Colonic mucosa (tissue), 4 donors: ENCODE results near the gene BORCS5. TPM values are rescaled to one million over a fixed set of nuclear protein-coding genes. Genes with fewer than 3 reads are reported as not detected.
"Not testable (repeated sequence)": the region's sequence is repeated elsewhere in the genome, so short reads cannot be mapped to it uniquely, and the experiment has no call there.

Source experiments
- DNase-seq: peaks from one replicate; pipeline ENCODE4 v3.0.0-alpha.2; 2020
- H3K27ac ChIP-seq: fragments of 200-600 bp; one replicate; pipeline ENCODE4 v1.8.0; 2021
- H3K27me3 ChIP-seq: fragments of 200-600 bp; one replicate; pipeline ENCODE4 v1.8.0; 2021
- H3K36me3 ChIP-seq: fragments of 200-600 bp; one replicate; pipeline ENCODE4 v1.8.0; 2021
- H3K4me1 ChIP-seq: fragments of 200-600 bp; one replicate; pipeline ENCODE4 v1.8.0; 2021; ENCODE audit warnings: mild to moderate bottlenecking
- H3K4me3 ChIP-seq: fragments of 200-600 bp; one replicate; pipeline ENCODE4 v1.8.0; 2021
- H3K9ac ChIP-seq, 2 donors: one replicate each; pipeline ENCODE4 v1.7.0; 2013; ENCODE audit warnings: control low read depth in 2 of 2, low read depth in 2 of 2, low read length in 2 of 2
- H3K9me3 ChIP-seq: fragments of 200-600 bp; one replicate; pipeline ENCODE4 v1.8.0; 2021
- CTCF ChIP-seq: fragments of 200-600 bp; IDR thresholded peaks from one replicate; pipeline ENCODE4 v1.8.0; 2022; ENCODE audit warnings: antibody characterized with exemption, mild to moderate bottlenecking
- intact Hi-C: fragments of 100-400 bp; cut with DNase I; formaldehyde crosslinking; loops from one replicate; pipeline ENCODE4 v1.14.1; 2022
- total RNA-seq, 2 donors: library from RNA; stranded (reverse); fragmentation: NEBNext Ultra II Directional in 1 of 2; extraction: Animal tissue kit (Norgen Biotek cat#: 25700) in 1 of 2; gene quantifications; one replicate each; pipeline ENCODE4 v1.2.1, GENCODE V29; 2021
- donor health status: healthy.
- donor health status: DM: no; HTN: no; CAD: no.
- donor health status: DM: no; HTN: no; CAD: no.

The BORCS5 gene
- total RNA-seq, 2 donors from 2014 or later, result 10.7 to 12.4 TPM

DNA sequence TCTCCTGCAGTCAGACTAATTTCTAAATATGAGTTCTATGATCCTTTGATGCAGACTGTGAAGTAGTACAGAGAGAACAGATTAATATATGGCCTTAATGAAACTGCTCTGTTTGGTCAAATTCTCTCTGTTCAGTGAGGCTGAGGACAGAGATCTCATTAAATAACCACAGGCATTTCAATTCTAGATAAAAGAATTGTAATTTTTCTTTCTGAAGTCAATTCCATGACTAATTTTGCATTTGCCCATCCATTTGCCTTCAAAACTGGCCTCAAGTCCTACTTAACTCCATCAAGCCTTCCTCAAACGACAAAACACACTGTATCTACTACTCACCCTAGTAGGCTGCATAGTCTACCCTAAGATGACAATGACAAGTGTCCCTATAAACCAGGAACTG is 138.7 kb downstream of the BORCS5 start:
- H3K4me1 ChIP-seq, result no peaks in the 10 kb centered on the region
- no peak overlapping the region for H3K27ac ChIP-seq
- intact Hi-C loops, result no loop called here
- no peak overlapping the region for H3K9ac ChIP-seq
- no peak for DNase-seq
- no peaks in the 10 kb centered on the region for H3K36me3 ChIP-seq
- no peaks in the 10 kb centered on the region for H3K27me3 ChIP-seq
- no peak overlapping the region for H3K4me3 ChIP-seq
- H3K9me3 ChIP-seq, result no peaks in the 10 kb centered on the region
- no peak for TF ChIP-seq CTCF

- intact Hi-C loops, result no loop called here
- Histone ChIP-seq H3K36me3 (no peaks in the 10 kb centered on the region), H3K9me3 (no peaks in the 10 kb centered on the region), H3K27me3 (no peaks in the 10 kb centered on the region), H3K9ac (no peak overlapping the region), H3K4me1 (no peaks in the 10 kb centered on the region), H3K4me3 (no peak overlapping the region), H3K27ac (no peak overlapping the region)
- no peak for DNase-seq
- TF ChIP-seq CTCF, result no peak
Measured at GRCh38 chr12:12498210-12498609, 141.3 kb downstream of the BORCS5 start.

DNA sequence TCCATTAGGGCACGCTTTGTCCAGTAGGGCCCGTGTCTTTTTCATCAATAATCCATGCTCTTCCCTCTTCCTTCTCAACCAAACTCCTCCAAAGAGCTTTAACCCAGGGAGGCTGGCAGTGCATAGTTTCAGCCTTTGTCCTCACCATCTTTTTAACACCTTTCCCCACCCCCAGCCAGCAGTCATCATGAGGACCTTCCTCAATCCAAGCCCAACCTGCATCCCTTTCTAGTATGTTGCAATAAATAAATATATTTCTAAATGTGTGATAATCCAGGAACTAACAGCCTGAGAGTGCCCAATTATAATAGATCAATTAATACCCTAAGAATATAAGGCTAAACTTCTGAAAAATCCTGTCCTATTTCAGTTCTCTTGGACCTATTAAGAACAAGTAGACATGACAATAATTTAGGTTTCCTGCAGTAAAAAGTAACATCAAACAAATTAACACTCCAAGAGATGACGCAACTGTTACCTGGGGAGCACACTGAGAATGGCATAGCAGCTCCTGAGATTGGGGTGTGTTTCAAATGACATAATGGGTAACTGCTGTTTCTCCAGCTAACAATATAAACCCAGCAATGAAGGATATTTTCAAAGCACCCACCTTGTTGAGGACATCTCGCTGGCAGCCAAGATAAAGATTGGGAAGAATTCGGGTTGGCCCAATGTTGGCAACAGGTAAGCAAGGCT is 143.2 kb downstream of the BORCS5 start:
- Histone ChIP-seq H3K4me1 (no peaks in the 10 kb centered on the region), H3K27me3 (no peaks in the 10 kb centered on the region), H3K27ac (no peak overlapping the region), H3K9ac (no peak overlapping the region), H3K9me3 (no peaks in the 10 kb centered on the region), H3K36me3 (no peaks in the 10 kb centered on the region), H3K4me3 (no peak overlapping the region)
- intact Hi-C loops, result loop anchor here (10.0 kb wide), 2 partner anchors 105 to 155 kb away; no protein-coding TSS in a partner anchor
- DNase-seq, result no peak
- no peak for TF ChIP-seq CTCF

DNA sequence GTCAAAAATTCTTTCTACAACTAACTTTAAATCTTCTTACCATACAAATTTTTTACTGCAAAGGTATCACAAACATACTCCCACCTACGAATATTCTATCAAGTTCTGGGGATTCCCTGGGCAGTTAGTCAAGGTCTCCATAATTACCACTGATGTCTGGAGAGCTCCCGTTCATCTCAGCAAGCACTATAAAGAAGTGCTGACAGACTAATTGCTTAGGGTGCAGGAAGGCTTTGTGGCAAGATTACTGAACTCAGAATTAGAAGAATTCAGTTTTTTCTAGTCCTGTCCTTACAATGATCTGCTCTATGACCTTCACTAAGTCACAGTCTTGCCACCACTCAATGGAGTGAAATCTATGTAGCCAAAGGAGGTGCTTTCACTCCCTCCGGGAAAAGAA is 144.2 kb downstream of the BORCS5 start:
- intact Hi-C loops, result loop anchor here (10.0 kb wide), 2 partner anchors 106 to 154 kb away; no protein-coding TSS in a partner anchor
- Histone ChIP-seq H3K27ac (no peak overlapping the region), H3K4me1 (no peaks in the 10 kb centered on the region), H3K9ac (no peak overlapping the region), H3K9me3 (no peaks in the 10 kb centered on the region), H3K36me3 (no peaks in the 10 kb centered on the region), H3K4me3 (no peak overlapping the region), H3K27me3 (no peaks in the 10 kb centered on the region)
- no peak for TF ChIP-seq CTCF
- no peak for DNase-seq

DNA sequence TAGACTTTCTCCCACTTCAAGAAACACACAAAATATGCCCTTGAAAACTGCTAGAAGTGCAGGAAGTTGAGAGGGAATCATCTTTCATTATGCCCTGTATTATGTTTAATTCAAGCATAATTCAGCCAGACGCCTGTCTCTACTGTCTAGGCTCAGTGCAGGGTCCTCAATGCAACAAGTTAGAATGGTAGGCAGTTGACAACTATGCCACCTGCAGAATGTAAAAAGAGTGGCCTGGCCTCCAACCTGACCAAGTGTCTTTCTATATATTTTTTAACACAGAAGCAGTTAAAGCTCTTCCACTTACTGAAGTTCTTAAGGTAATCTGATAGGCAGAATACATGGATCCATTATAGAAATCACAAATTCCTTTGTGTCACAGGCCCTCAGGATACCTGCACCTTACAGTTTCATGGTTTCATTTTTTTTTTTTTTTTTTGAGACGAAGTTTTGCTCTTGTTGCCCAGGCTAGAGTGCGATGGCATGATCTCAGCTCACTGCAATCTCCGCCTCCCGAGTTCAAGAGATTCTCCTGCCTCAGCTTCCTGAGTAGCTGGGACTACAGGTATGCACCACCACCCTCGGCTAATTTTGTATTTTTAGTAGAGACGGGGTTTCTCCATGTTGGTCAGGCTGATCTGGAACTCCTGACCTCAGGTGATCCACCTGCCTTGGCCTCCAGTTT is 145.4 kb downstream of the BORCS5 start:
- not testable (repeated sequence) for H3K4me3 ChIP-seq, H3K4me1 ChIP-seq, H3K9me3 ChIP-seq, H3K27ac ChIP-seq, H3K27me3 ChIP-seq, H3K36me3 ChIP-seq, DNase-seq, H3K9ac ChIP-seq
- intact Hi-C loops, result loop anchor here (10.0 kb wide), 2 partner anchors 107 to 153 kb away; no protein-coding TSS in a partner anchor

GRCh38 chr12:12502815-12503151 is 145.9 kb downstream of the BORCS5 start:
- Histone ChIP-seq H3K4me3 (no peak overlapping the region), H3K9me3 (no peaks in the 10 kb centered on the region), H3K9ac (no peak overlapping the region), H3K4me1 (no peaks in the 10 kb centered on the region), H3K27ac (no peak overlapping the region), H3K36me3 (no peaks in the 10 kb centered on the region), H3K27me3 (no peaks in the 10 kb centered on the region)
- no peak for DNase-seq
- intact Hi-C loops, result loop anchor here (10.0 kb wide), 2 partner anchors 108 to 152 kb away; no protein-coding TSS in a partner anchor
- no peak for TF ChIP-seq CTCF
